Lower leg skin (tissue), 3 donors: ENCODE data around the gene NOP10.

Experiments
- POLR2A ChIP-seq, 2 donors: fragments of 450-650 bp; IDR thresholded peaks; one replicate each; pipeline ENCODE4 v1.6.1; 2016 to 2017; ENCODE audit warnings: antibody characterized with exemption in 2 of 2, mild to moderate bottlenecking in 1 of 2, moderate library complexity in 1 of 2
- TF ChIP-seq, protein P1 (sequence below), 3 donors: fragments of 450-650 bp; IDR thresholded peaks; one replicate each; pipeline ENCODE4 v1.5.1; 2016; ENCODE audit warnings: antibody characterized with exemption in 3 of 3, mild to moderate bottlenecking in 3 of 3, moderate library complexity in 2 of 3

DNA sequence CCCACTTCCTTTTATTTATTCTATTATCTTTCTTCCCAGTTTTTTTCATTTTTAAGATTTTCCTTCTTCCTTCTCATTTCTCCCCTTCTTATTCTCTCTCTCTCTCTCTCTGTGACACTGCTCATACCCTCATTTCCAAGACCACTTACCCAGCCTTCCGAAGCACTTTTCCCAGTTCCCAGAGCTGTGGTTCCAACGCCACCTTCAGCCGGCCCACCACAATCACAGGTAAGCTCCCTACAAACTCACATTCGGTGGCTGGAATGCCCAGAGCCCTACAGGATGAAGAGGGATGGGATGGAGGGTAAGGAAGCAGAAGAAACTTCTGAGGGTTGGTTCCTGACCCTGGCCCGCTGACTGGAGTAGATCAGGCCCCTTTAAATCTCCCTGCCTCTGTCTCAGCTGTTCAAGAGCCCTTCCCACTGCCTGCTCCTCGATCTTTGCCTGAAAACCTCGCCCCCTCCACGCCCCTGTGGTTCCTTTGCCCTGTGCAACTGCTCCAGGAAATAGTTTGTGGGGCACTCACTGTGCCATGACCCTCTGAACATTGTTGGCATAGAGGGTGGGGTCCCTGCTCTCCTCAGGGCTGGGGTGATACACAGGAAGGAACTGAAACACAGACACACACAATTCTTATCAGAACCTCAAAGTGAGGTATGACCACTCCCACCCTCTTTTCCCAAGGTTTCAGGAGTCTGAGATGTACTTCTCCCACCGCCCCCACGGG is 19.3 kb upstream of the NOP10 start:
- TF ChIP-seq, protein P1, sequence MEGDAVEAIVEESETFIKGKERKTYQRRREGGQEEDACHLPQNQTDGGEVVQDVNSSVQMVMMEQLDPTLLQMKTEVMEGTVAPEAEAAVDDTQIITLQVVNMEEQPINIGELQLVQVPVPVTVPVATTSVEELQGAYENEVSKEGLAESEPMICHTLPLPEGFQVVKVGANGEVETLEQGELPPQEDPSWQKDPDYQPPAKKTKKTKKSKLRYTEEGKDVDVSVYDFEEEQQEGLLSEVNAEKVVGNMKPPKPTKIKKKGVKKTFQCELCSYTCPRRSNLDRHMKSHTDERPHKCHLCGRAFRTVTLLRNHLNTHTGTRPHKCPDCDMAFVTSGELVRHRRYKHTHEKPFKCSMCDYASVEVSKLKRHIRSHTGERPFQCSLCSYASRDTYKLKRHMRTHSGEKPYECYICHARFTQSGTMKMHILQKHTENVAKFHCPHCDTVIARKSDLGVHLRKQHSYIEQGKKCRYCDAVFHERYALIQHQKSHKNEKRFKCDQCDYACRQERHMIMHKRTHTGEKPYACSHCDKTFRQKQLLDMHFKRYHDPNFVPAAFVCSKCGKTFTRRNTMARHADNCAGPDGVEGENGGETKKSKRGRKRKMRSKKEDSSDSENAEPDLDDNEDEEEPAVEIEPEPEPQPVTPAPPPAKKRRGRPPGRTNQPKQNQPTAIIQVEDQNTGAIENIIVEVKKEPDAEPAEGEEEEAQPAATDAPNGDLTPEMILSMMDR (IDR thresholded peaks at IDR 0.05), result no peak
- no peak for TF ChIP-seq POLR2A (IDR thresholded peaks at IDR 0.05)
